Measurements from ENCODE around the gene SCG5.
A peak's percentile ranks its signal among the peaks of the same experiment; 100 is the strongest.

SCG5 gene

GRCh38 chr15:32723171-32723948 is 81.8 kb downstream of the SCG5 start:
- no peak for DNase-seq (ENCODE audit: low spot score)

- no peak for DNase-seq (ENCODE audit: low spot score)
Measured at GRCh38 chr15:32729700-32730395, 88.3 kb downstream of the SCG5 start.

GRCh38 chr15:32730677-32731654 is 89.5 kb downstream of the SCG5 start:
- peak; percentile 63 for DNase-seq (ENCODE audit: low spot score)

- DNase-seq (ENCODE audit: low spot score): no peak
Measured at GRCh38 chr15:32732574-32733157, 91.2 kb downstream of the SCG5 start.

GRCh38 chr15:32733281-32733680 is 91.8 kb downstream of the SCG5 start:
- DNase-seq (ENCODE audit: low spot score): no peak

GRCh38 chr15:32735989-32736700 is 94.6 kb downstream of the SCG5 start:
- DNase-seq (ENCODE audit: low spot score): no peak

GRCh38 chr15:32736701-32737061 is 95.2 kb downstream of the SCG5 start:
- no peak for DNase-seq (ENCODE audit: low spot score)

- DNase-seq (ENCODE audit: low spot score): no peak
Measured at GRCh38 chr15:32737304-32737703, 95.8 kb downstream of the SCG5 start.

- no peak for DNase-seq (ENCODE audit: low spot score)
Measured at GRCh38 chr15:32738666-32739065, 97.2 kb downstream of the SCG5 start.

GRCh38 chr15:32739522-32740063 is 98.1 kb downstream of the SCG5 start:
- DNase-seq (ENCODE audit: low spot score): no peak

- DNase-seq (ENCODE audit: low spot score): no peak
Measured at GRCh38 chr15:32743411-32744140, 102.1 kb downstream of the SCG5 start.

- DNase-seq (ENCODE audit: low spot score): no peak
Measured at GRCh38 chr15:32746116-32746857, 104.8 kb downstream of the SCG5 start.

Measured in AG20443 (cell line).